BLaER1 (cell line): Measurements from ENCODE around the gene RFPL2.
"Not testable (repeated sequence)": the region's sequence is repeated elsewhere in the genome, so short reads cannot be mapped to it uniquely, and the experiment has no call there.

Source experiments
- H3K27ac ChIP-seq: shearing (Covaris generic); formaldehyde crosslinking; 2 replicates; pipeline ENCODE4 v1.8.1; 2022
- H3K27me3 ChIP-seq: shearing (Covaris generic); formaldehyde crosslinking; 2 replicates; pipeline ENCODE4 v1.8.1; 2022
- H3K36me3 ChIP-seq: shearing (Covaris generic); formaldehyde crosslinking; 2 replicates; pipeline ENCODE4 v1.8.1; 2022
- H3K4me1 ChIP-seq: shearing (Covaris generic); formaldehyde crosslinking; 2 replicates; pipeline ENCODE4 v1.8.1; 2022
- H3K4me2 ChIP-seq: shearing (Covaris generic); formaldehyde crosslinking; 2 replicates; pipeline ENCODE4 v1.8.1; 2022
- H3K4me3 ChIP-seq: shearing (Covaris generic); formaldehyde crosslinking; 2 replicates; pipeline ENCODE4 v1.8.1; 2022
- H3K9ac ChIP-seq: shearing (Covaris generic); formaldehyde crosslinking; 2 replicates; pipeline ENCODE4 v1.8.1; 2022
- H3K9me3 ChIP-seq: shearing (Covaris generic); formaldehyde crosslinking; 2 replicates; pipeline ENCODE4 v1.8.1; 2022
- H4K20me1 ChIP-seq: shearing (Covaris generic); formaldehyde crosslinking; 2 replicates; pipeline ENCODE4 v1.8.1; 2022
- Cebpa-rat ChIP-seq: shearing (Covaris generic); IDR thresholded peaks from 2 replicates; pipeline ENCODE4 v1.8.1; 2022

Gene RFPL2

DNA sequence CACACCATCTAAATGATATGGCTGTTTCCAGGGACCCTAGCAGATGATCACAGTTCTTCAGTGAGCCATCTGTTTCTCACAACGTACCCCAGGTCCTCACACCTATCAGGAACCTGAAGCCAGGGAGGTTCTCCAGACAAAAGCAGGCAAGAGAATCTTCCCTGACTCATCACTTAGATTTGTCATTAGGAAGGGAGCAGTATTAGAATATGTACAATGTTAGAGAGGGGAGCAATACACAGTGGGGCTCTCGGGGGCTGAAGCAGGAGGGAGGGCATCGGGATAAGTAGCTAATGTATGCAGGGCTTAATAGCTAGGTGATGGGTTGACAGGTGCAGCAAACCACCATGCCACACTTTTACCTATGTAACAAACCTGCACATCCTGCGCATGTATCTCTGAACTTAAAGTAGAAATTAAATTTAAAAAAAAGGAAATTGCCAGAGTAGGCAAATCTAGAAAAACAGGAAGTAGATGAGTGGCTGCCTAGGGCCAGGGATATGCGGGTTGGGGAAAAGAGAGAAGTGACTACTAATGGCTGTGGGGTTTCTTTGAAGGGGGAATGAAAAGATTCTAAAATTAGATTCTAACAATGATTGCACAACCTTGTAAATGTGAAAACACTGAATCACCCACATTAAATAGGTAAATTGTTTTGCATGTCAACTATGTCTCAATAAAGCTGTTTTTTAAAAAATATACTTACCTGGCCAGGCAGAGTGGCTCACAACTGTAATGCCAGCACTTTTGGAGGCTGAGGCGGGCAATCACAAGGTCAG lies 60.2 kb downstream of the RFPL2 start:
- no peak overlapping the region for H3K9ac ChIP-seq
- H3K4me3 ChIP-seq, result no peak overlapping the region
- peak; percentile 58; the same call in 1 of the 2 replicates for TF ChIP-seq Cebpa-rat
- peaks cover 13% of the 10 kb centered on the region for H3K4me1 ChIP-seq
- H3K36me3 ChIP-seq, result no peaks in the 10 kb centered on the region
- H3K27ac ChIP-seq, result no peak overlapping the region
- no peak overlapping the region for H3K4me2 ChIP-seq
- H3K9me3 ChIP-seq, result peaks cover 8% of the 10 kb centered on the region
- H3K27me3 ChIP-seq, result no peaks in the 10 kb centered on the region
- H4K20me1 ChIP-seq, result no peaks in the 10 kb centered on the region

DNA sequence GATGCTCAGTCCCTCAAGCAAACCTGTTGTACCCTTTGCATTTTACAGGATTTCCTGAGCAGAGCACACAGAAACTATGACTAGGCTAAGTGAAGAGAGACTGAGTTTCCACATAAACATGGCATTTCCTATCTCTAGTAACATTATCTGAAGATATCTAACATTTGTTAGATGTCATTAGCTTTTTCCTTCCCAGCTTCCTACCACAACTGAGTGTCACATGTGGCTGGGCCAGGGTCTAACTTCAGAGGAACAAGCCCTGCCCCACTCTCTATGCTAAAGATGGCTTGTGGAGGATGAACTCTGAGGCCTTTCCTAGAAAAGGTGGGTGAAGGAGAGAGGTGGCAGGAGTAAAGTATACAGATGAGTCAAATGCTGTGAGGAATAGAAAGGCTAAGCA lies 62.3 kb downstream of the RFPL2 start:
- Histone ChIP-seq H3K4me1 (peaks cover 21% of the 10 kb centered on the region), H3K4me2 (no peak overlapping the region)
- TF ChIP-seq Cebpa-rat, result no peak

DNA sequence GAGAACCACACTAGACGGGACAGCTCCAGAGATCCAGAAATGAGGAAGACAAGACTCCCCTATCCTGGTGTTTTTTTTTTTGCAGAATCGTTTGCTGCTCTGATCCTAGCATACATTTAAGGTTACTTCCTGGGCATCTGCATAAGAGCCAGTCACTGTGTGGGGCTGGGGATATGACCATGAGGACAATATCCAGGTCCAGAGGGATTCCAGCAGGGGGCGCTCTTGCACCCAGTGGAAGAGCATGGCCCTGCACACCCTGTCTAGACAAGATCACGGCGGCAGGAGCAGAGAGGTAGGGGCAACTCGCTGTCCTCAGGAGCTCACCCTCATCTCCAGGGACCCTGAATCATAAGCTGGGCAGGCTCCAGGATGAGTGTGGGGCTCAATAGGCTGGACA lies 64.2 kb downstream of the RFPL2 start:
- not testable (repeated sequence) for H3K36me3 ChIP-seq, H3K27me3 ChIP-seq, H3K9me3 ChIP-seq, H3K27ac ChIP-seq, H3K4me3 ChIP-seq, H3K9ac ChIP-seq, H3K4me2 ChIP-seq, H4K20me1 ChIP-seq
- H3K4me1 ChIP-seq, result peaks cover 29% of the 10 kb centered on the region

More for the DNA sequence above, 62.3 kb downstream of the RFPL2 start:
- no peak overlapping the region for H3K9ac ChIP-seq
- peaks cover 8% of the 10 kb centered on the region for H3K9me3 ChIP-seq
- no peaks in the 10 kb centered on the region for H3K27me3 ChIP-seq
- no peak overlapping the region for H3K27ac ChIP-seq
- no peaks in the 10 kb centered on the region for H3K36me3 ChIP-seq
- H3K4me3 ChIP-seq, result no peak overlapping the region
- no peaks in the 10 kb centered on the region for H4K20me1 ChIP-seq
